IMR-90 (cell line): ENCODE results near the gene PKD1L1.
"Not testable (repeated sequence)": the region's sequence is repeated elsewhere in the genome, so short reads cannot be mapped to it uniquely, and the experiment has no call there.

Source experiments
- BHLHE40 ChIP-seq: fragments of 150-350 bp; IDR thresholded peaks from 2 replicates; pipeline ENCODE4 v1.6.1; 2016; ENCODE audit warnings: mild to moderate bottlenecking, low read depth, low read length
- CEBPB ChIP-seq: IDR thresholded peaks from 2 replicates; pipeline ENCODE4 v1.6.1; 2012; ENCODE audit warnings: low read depth, low read length, improper control_type of control experiment
- CHD1 ChIP-seq: IDR thresholded peaks from 2 replicates; pipeline ENCODE4 v1.6.1; 2012; ENCODE audit warnings: low read depth, low read length, improper control_type of control experiment
- FOS ChIP-seq: fragments of 150-350 bp; IDR thresholded peaks from 2 replicates; pipeline ENCODE4 v1.6.1; 2016; ENCODE audit warnings: low read depth, low read length
- MAFK ChIP-seq: IDR thresholded peaks from 2 replicates; pipeline ENCODE4 v1.6.1; 2012; ENCODE audit warnings: low read depth, low read length, improper control_type of control experiment
- MXI1 ChIP-seq: IDR thresholded peaks from 2 replicates; pipeline ENCODE4 v1.6.1; 2012; ENCODE audit warnings: low read depth, mild to moderate bottlenecking, low read length, moderate library complexity, borderline replicate concordance
- POLR2A ChIP-seq: IDR thresholded peaks from 2 replicates; pipeline ENCODE4 v1.6.1; 2012; ENCODE audit warnings: mild to moderate bottlenecking, low read depth, low read length
- RAD21 ChIP-seq: IDR thresholded peaks from 2 replicates; pipeline ENCODE4 v1.6.1; 2012; ENCODE audit warnings: low read length, improper control_type of control experiment
- RCOR1 ChIP-seq: IDR thresholded peaks from 2 replicates; pipeline ENCODE4 v1.6.1; 2012; ENCODE audit warnings: mild to moderate bottlenecking, low read length, improper control_type of control experiment; ENCODE audit not compliant: insufficient replicate concordance
- RFX5 ChIP-seq: IDR thresholded peaks from 2 replicates; pipeline ENCODE4 v1.8.0; 2012; ENCODE audit warnings: low read depth, mild to moderate bottlenecking, low read length, moderate library complexity
- SMC3 ChIP-seq: fragments of 150-350 bp; IDR thresholded peaks from 2 replicates; pipeline ENCODE4 v1.6.1; 2016; ENCODE audit warnings: low read depth, mild to moderate bottlenecking, antibody characterized with exemption, low read length, moderate library complexity
- USF2 ChIP-seq: fragments of 150-350 bp; IDR thresholded peaks from 2 replicates; pipeline ENCODE4 v1.6.1; 2017; ENCODE audit warnings: mild to moderate bottlenecking, antibody characterized with exemption, low read length, low read depth
- TF ChIP-seq, protein P1 (sequence below): conservative IDR thresholded peaks from 2 replicates; pipeline ENCODE4 v1.5.1; 2012; ENCODE audit warnings: mild to moderate bottlenecking, low read depth, low read length, improper control_type of control experiment
- TF ChIP-seq, protein P2 (sequence below): fragments of 150-350 bp; IDR thresholded peaks from 2 replicates; pipeline ENCODE4 v1.6.1; 2016; ENCODE audit warnings: low read depth, mild to moderate bottlenecking, low read length, moderate library complexity, borderline replicate concordance

GRCh38 chr7:47980648-47981047 is 32.4 kb upstream of the PKD1L1 start:
- TF ChIP-seq, protein P1, sequence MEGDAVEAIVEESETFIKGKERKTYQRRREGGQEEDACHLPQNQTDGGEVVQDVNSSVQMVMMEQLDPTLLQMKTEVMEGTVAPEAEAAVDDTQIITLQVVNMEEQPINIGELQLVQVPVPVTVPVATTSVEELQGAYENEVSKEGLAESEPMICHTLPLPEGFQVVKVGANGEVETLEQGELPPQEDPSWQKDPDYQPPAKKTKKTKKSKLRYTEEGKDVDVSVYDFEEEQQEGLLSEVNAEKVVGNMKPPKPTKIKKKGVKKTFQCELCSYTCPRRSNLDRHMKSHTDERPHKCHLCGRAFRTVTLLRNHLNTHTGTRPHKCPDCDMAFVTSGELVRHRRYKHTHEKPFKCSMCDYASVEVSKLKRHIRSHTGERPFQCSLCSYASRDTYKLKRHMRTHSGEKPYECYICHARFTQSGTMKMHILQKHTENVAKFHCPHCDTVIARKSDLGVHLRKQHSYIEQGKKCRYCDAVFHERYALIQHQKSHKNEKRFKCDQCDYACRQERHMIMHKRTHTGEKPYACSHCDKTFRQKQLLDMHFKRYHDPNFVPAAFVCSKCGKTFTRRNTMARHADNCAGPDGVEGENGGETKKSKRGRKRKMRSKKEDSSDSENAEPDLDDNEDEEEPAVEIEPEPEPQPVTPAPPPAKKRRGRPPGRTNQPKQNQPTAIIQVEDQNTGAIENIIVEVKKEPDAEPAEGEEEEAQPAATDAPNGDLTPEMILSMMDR: not testable (repeated sequence)
- TF ChIP-seq RFX5, MAFK, CEBPB, RCOR1, SMC3, POLR2A, RAD21, USF2, CHD1, MXI1, BHLHE40, FOS: not testable (repeated sequence)
- TF ChIP-seq, protein P2, sequence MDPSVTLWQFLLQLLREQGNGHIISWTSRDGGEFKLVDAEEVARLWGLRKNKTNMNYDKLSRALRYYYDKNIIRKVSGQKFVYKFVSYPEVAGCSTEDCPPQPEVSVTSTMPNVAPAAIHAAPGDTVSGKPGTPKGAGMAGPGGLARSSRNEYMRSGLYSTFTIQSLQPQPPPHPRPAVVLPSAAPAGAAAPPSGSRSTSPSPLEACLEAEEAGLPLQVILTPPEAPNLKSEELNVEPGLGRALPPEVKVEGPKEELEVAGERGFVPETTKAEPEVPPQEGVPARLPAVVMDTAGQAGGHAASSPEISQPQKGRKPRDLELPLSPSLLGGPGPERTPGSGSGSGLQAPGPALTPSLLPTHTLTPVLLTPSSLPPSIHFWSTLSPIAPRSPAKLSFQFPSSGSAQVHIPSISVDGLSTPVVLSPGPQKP: not testable (repeated sequence)
